ENCODE measurements around the gene ISLR.

- no peak for TF ChIP-seq ZFP36 (IDR thresholded peaks at IDR 0.05; ENCODE audit: borderline replicate concordance, partially characterized antibody)
- no peak for TF ChIP-seq JUNB (IDR thresholded peaks at IDR 0.05)
- TF ChIP-seq CTCF (IDR thresholded peaks at IDR 0.05), result no peak
- no peak for TF ChIP-seq KDM5A (IDR thresholded peaks at IDR 0.05)
- no peak for TF ChIP-seq ZSCAN20 (CRISPR knock-in tag; IDR thresholded peaks at IDR 0.05)
- TF ChIP-seq SMC3 (IDR thresholded peaks at IDR 0.05), result no peak; the same call in 1 of the 3 replicates
- no peak for TF ChIP-seq EHMT2 (IDR thresholded peaks at IDR 0.05; ENCODE audit: low read depth)
- TF ChIP-seq RNF2 (IDR thresholded peaks at IDR 0.05; ENCODE audit: borderline replicate concordance, low read depth), result no peak
- TF ChIP-seq MYC (IDR thresholded peaks at IDR 0.05; ENCODE audit: borderline replicate concordance, low read length), result no peak
- TF ChIP-seq HDAC2 (IDR thresholded peaks at IDR 0.05), result no peak
- no peak for TF ChIP-seq RARB (CRISPR knock-in tag; IDR thresholded peaks at IDR 0.05)
Observed at GRCh38 chr15:74202452-74203401, 29.2 kb downstream of the ISLR start, which contains the start of gene STRA6.

All from A549 (cell line).